Stimulated activated CD4-positive, alpha-beta T cell treated with anti-CD3 and anti-CD28 coated beads, Interleukin-15, amount 100 ng/mL, for 24 hours (primary cell): ENCODE data around the gene STYX.
"Not testable (repeated sequence)": the region's sequence is repeated elsewhere in the genome, so short reads cannot be mapped to it uniquely, and the experiment has no call there.

Experiments
- DNase-seq: peaks from one replicate; pipeline ENCODE4 v3.0.0-alpha.2; 2020

STYX gene

DNA sequence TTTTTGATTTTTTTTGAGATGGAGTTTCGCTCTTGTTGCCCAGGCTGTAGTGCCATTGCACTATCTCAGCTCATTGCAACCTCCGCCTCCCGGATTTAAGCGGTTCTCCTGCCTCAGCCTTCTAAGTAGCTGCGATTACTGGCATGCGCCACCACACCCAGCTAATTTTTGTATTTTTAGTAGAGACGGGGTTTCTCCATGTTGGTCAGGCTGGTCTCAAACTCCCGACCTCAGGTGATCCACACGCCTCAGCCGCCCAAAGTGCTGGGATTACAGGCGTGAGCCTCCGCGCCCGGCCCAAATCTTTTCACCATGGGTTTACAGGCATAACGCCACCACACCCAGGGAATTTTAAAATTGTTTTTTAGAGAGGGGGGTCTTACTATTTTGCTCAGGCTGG lies 931 bp upstream of the STYX start:
- not testable (repeated sequence) for DNase-seq

DNA sequence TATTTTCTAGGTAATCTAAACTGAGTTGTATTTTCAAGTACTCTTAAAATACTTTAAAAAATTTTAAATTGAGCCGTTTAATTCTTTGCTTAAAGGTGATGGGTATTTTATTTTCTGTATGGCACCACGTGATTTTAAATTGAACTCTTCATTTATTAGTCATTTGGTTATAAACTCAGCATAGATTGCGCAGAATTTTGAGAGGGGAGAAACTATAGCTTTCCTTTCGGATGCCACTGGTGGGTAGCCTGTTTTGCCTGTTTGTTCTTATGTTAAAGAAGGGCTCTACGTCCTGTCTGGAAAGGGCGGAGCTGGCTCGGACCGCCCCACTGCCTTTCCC lies 411 bp upstream of the STYX start:
- DNase-seq: no peak

DNA sequence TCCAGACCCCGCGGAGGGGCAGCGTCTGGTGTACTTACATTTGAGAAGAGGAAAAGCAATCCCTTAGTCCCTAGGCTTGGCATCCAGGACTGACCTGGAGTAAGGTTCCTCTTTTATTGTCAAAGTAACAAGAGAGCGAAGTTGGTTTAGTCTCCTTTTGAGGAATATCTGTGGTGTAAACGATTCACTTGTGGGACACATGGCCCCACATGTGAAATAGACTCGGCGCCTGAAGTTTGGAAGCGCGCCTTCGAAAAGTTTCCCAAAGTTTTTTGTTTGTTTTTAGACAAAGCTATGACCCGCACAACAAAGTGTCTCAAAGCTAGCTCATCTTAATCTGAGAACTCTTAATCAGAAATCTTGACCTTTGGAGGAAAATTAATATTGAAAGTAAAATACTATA lies 744 bp downstream of the STYX start:
- no peak for DNase-seq

DNA sequence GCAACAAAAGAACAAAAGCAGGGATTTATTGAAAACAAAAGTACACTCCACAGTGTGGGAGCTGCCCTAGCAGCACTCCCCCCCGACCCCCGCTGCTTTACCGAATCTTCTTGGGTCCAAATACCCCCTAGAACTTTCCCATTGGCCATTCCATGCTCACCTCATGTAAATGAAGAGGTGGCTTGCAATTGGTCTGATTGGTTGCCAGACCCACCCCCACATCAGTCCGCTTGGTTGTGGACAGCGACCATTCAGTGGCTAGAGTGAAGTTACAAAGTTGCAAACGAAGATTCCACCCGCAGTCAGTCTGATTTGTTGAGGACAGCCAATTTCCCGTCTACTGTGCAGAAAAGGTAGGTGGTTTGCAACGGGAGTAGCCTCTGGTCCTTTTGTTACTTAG lies 3.9 kb downstream of the STYX start:
- DNase-seq: no peak

DNA sequence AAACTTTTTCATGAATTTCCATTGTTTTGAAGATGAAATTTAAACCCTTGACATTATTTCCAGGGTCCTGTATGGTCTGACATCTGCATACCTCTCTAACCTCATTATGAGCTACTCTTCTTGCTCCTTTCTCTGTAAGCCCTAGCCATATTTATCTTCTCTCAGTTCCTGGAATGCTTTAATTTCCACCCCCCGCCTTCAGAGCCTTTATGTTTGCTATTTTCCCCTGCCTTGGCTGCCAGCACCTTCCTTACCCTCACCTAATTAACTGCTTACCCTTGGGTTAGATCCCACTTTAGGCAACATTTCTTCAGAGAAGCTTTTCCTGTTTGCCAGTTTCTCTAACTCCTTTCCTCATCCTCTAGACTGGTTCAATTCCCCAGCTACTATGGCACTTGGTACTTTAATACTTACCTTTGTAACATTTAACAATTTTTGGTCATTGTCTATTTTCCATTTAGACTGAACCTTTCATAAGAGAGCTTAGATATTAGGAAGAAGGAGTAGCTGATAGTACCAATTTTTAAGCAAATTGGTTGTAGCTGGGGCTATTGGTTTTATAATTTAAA lies 6.0 kb downstream of the STYX start:
- DNase-seq: no peak

DNA sequence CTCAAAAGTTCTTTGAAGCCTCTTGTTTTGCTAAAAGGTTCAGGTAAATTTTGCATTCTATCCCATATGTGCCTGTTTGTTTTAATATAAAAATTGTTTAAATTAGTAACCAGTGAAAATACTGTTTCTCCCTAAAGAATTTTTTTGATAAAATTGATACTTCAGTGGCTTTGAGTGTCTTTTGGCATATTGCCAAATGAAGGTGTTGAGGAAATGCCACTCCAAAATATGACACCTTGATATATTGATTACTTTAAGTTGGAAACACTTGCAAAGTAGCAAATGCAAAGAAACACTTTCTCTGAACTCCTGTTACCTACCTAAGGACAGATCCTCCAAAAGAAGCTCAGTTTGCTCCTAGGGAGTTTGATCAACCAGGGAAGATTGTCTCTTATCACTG lies 8.4 kb downstream of the STYX start:
- DNase-seq: no peak

DNA sequence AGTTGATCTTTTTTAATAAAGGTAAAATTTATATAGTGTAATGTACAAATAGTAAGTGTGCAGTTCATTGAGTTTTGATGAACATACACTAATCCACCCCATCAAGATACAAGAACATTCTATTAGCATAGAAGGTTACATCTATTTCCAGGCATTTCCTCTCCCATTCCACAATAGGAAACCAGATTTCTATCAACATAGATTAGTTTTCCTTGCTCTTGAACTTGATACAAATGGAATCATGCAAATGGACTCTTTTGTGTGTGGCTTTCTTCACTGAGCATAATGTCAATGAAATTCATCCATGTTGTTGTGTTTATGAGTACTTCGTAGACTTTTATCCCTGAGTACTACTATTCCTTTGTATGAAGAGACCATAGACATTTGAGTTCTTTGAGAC lies 10.8 kb downstream of the STYX start:
- no peak for DNase-seq

DNA sequence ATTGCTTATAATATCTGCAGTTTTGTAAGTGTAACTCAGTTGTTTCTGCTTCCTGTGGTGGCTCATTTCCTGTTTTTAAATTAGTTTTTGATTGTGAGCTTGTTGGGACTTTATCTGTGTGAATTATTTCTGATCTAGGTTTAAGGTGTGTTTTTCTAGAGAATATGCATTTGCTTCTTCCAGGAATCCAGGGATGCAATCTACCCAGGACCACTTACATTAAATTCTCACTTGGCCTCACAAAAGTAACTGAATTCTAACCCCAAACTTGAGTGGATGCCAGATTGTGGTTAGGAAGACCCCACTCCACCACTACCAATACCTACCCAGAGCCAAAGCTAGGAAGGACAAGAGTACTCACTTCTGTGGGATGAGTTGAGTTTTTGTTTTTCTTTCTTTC lies 11.9 kb downstream of the STYX start:
- no peak for DNase-seq

DNA sequence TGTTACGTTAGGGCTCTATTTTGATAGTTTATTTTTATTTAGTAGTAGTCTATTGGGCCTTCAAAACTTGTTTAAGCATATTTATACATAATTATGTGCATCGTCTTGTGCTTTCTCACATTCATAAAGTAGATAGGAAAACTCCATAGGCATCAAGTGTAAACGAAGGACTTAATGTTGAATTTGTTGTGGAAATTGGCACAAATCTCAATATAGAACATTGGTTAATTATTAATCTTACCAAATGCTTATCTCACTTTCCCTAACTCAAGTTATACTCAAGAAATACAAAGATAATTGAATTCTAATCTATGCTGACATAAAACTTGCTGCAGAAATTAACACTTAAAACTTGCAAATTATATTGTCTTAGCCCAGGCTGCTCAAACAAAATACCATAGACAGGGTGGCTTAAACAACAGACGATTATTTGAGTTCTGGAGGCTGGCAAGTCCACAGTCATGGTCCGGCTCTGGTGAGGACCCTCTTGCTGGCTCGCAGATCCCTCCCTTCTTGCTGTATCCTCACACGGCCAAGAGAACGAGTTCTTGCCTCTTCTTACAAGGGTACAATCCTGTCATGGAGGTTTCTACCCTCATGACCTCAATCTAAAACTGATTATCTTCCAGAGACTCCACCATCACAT lies 18.8 kb downstream of the STYX start:
- no peak for DNase-seq

DNA sequence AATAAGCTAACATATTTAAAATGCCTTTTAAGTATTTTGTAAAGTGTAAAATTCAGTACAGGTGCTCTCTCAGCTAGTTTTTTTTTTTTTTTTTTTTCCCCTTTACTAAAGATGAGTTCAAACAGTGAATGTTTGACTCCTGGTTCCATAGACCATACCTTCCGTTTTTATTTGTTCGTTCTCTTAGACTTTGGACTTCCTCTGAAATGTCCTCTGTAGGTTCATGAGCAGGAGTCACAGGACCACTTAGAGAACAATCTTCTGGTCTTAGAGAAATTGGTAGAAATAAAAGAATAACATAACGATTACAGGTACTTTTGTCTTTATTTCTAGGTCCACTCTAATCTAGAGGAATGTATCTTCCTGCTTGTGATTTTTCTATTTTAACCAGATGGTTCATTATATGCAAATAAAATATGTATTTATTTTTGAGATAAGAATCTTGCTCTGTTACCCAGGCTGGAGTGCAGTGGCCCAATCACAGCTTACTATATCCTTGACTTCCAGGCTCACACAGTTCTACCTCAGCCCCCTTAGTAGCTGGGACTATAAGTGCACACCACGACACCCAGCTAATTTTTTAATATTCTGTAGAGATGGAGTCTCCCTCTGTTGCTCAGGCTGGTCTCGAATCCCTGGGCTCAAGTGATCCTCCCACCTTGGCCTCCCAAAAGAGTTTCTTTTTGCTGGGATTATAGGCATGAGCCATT lies 25.8 kb downstream of the STYX start:
- DNase-seq: no peak

DNA sequence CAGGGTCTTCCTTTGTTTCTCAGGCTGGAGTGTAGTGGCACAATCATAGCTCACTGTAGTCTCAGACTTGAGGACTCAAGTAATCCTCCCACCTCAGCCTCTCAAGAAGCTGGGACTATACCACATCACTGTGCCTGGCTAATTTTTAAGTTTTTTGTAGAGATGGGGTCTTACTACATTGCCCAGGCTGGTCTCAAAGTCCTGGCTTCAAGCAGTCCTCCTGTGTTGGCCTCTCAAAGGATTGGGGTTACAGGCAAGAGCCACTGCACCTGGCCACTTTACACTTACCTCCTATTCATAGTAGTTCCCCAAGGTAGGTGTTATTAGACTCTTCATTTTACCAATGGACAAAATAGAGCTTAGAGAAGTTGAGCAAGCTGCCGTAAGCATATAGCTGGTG lies 29.2 kb downstream of the STYX start:
- DNase-seq: no peak

DNA sequence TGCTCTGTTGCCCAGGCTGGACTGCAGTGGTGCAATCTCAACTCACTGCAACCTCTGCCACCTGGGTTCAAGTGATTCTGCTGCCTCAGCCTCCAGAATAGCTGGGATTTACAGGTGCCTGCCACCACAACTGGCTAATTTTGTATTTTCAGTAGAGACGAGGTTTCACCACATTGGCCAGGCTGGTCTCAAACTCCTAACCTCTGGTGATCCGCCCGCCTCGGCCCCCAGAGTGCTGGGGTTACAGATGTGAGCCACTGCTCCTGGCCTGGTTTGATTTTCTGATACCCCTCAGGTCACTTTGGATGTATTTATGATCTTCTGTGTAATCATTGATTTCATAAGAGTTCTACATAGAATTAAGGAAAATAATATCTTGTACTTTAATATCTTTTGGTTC lies 33.0 kb downstream of the STYX start:
- DNase-seq: not testable (repeated sequence)

DNA sequence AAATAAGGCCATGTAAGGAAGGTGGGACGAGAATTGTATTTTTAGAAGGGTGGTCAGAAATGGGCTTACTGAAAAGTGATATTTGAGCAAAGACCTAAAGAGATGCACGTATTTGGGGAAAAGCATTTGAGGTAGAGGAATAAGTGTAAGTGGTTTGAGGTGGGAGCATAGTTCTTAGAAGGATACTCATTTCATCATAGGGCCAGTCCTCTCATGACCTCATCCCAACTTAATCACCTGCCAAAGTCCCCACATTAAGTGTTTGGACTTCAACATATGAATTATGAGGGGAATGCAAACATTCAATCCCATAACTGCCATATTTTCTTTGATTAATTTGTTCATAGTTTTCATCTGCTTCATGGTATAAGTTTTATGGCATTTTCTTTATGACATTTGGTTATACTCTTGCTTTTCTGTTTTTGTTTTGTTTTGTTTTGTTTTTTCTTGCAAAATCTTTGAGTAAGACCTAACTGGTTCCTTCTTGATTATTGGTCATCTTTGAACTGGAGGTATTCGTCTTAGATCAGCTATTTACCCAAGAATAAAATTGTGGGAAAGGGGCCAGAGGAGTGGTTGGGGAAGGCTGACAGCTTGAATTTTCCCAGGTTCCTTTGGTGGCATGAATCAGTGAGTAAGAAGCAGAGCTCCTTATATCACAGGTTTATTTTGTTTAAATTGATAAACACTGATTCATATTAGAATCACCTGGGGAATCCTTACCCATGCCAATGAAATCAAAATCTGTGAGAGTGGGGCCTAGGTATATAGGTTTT lies 37.3 kb downstream of the STYX start:
- DNase-seq: no peak

DNA sequence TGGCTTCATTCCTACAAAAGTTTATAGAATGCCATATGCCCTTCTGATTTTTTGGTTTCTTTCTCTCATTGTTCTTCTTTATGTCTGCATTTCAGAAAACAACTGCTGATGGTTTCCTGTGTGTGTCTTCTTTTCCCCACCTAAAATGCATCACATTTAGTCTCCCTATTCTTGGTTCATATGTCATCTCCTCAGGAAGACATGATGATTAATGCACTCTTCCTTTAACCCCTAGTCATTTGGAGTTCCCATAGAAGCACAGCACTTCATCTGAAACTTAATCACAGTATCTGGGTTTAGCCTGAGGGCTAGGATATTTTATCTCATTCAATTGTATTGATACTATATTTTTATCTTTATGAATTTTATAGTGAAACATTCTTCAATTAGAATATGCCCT lies 39.9 kb downstream of the STYX start:
- DNase-seq: no peak

DNA sequence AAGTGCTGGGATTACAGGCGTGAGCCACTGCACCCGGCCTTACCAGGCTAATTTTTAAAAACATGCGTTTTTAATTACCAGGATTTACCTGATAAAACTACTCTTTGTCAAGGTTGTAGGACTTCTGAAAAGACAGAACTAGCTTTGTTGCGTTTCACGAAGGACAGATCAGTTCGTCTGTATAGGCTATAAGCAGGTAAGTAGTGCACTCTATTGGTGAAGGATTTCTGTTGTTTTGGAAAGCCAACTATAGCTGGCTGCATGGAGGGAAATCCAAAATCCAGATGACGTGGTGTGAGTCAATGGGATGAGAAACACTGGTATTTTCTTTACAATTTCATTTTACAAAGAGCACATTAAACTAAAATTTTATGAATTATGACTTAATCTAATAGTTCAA lies 46.9 kb downstream of the STYX start:
- no peak for DNase-seq

DNA sequence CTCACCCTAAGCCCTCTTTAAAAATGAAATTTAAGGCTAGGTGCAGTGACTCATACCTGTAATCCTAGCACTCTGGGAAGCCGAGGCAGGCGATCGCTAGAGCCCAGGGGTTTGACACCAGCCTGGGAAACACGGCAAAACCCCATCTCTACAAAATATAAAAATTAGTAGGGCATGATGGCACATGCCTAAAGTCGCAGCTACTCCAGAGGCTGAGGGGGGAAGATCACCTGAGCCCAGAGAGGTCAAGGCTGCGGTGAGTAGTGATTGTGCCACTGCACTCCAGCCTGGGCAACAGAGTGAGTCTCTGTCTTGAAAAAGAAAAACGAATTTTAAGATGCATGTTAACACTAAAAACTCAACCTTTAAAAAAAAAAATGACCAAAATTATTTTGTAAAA lies 48.7 kb downstream of the STYX start:
- DNase-seq: no peak

DNA sequence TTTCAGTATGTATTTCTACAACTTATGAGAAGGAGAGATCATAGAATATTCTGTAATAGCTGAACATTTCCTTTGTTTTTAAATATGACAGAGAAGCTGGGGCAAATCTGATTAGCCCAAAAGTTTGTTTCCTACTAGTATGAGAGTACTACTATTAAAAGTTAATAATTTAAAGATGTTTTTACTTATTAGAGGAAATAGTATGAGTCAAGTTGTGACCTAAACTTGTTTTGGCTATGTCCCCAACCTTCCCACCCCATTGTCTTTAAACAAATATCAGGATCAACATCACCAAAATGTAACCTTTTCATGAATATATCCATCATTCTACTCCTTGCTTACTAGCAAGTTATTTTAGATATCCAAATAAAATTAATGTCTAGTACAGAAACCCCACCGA lies 50.9 kb downstream of the STYX start:
- DNase-seq: no peak

DNA sequence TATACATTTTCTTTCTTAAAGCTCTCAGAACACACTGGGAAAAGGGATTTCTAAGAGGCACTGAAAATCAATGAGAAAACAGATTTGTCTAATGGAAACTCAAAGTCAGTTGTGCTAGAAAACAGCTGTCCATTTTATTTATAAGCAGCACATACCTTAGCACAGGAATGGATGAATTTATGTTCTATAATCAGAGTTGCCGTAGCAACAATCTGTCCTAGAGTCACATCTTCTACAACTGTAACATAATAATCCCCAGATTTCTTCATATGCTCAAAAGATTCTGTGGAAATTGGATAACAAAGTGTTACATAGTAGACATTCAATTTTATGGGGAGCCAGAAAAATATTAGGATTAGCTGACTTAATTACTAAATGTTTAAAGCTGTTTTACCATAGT lies 51.7 kb downstream of the STYX start:
- no peak for DNase-seq

DNA sequence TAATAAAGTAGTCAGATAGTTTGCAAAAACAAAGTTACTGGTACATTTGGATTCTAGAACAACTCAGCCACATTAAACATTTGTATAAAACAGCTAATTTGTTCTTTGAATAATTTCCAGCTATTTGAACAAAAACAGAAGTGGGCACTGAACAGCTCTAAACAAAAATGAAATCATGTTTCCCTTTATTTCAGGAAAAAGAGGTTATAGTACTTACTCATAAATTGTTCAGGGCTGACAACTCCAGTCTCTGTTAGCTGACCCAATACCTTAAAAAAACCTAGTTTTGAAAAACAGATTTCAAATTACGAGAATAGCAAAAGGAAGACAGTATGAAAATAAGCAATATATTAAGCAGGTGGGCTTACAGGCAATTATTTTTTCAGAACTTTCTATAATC lies 53.2 kb downstream of the STYX start:
- DNase-seq: no peak

DNA sequence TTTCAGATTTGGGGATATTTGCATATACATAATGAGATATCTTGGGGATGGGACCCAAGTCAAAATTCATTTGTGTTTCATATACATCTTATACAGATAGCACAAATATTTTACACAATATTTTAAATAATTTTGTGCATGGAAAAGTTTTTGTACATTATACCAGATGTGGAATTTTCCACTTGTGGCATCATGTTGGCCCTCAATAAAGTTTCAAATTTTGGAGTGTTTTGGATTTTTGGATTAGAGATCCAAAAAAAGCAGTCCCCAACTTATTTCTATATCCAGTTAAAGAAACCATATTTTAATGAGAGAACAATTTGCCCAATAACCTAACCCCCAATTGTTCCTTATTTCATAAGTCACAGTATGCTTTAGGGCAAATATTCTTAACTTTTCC lies 56.9 kb downstream of the STYX start:
- no peak for DNase-seq

DNA sequence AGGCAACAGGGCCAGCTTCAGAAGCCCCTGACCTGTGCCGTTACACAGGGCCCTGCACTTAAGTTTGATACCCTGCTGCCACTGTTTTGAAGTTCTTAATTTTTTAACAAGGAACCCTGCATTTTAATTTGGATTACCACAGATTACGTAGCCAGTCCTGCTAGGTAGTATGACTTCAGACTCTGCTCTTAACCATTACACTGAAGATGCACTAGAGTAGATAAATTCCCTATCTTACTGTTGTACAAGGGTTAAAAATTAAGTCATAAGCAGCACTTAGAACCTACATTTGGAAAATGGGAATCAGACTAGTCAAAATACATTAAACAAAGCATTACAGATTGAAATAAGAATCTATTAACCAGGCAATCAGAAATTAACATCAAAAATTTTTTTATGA lies 59.2 kb downstream of the STYX start:
- no peak for DNase-seq

DNA sequence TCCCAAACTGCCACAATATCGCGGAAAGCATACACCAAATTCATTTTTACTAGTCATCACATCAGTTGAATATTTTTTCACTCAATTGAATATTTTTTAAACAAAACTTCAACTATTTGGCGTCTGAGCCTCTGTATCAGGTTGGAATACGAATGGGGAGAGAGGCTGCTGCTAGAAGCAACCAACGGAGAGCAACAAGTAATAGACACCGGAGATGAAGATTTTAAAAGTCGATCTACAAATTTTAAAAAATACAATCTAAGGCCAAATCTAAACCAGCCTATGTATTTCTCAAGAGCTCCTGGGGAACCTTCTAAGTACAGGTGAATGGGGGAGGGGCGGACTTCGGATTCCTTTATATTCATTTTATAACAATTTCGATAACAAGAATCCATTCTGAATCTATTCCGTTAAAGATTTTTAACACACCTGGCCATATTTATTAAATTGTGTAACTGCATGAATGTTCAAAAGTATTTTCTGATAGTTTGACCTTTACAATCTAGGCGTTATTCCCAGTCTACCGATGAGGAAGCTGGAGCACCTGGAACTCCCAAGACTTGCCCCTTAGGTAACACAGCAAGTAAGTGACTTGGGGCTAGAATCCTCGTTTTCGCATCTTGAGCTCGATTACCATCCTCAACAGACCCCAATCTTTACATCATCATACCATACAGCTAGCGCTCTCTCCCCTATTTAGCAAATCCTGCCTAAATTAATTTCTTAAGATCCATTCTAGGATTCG lies 60.2 kb downstream of the STYX start:
- no peak for DNase-seq

DNA sequence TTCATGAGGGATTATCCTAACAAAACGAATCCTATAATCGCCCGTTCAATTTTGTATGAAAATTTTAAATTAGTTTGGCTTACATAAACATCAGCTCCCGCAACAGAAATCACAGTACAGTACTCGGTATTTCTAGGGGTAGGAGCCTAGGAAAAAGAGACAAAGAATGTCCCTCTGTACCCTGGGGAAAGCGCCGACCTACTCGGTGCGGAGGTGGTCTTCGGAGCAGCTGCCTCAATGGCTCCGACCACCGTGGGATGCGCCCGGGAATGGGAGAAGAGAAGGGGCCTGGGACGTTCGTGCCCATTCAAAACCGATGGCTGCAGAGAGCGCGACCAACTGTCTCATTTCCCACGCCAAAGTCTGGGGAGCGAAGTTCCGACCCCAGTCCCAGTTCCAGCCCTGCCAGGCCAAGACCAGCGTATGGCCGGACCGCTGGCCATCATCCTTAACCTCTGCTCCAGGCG lies 60.8 kb downstream of the STYX start:
- no peak for DNase-seq
